Karpas-422 (cell line): ENCODE data around the gene LASP1NB. TPM values are rescaled to one million over a fixed set of nuclear protein-coding genes. Genes with fewer than 3 reads are reported as not detected.

Experiments used
- DNase-seq: peaks from one replicate; pipeline ENCODE4 v3.0.0-alpha.2; 2015
- H2AFZ ChIP-seq: fragments of 200-600 bp; sonication (generic); 2 replicates; pipeline ENCODE4 v1.6.1; 2014; ENCODE audit warnings: antibody characterized with exemption, low read length, mixed read lengths
- H3K27ac ChIP-seq: fragments of 200-600 bp; sonication (generic); 2 replicates; pipeline ENCODE4 v1.5.1; 2014; ENCODE audit warnings: mild to moderate bottlenecking, low read length, moderate library complexity
- H3K27me3 ChIP-seq: fragments of 200-600 bp; sonication (generic); 2 replicates; pipeline ENCODE4 v1.6.1; 2014; ENCODE audit warnings: low read length, mixed read lengths
- H3K36me3 ChIP-seq: fragments of 200-600 bp; sonication (generic); 2 replicates; pipeline ENCODE4 v1.6.1; 2014; ENCODE audit warnings: low read length, mixed read lengths; ENCODE audit not compliant: insufficient read depth
- H3K4me1 ChIP-seq: fragments of 200-600 bp; sonication (generic); 2 replicates; pipeline ENCODE4 v1.6.1; 2014; ENCODE audit warnings: mild to moderate bottlenecking, low read length, mixed read lengths
- H3K4me2 ChIP-seq: fragments of 200-600 bp; sonication (generic); 2 replicates; pipeline ENCODE4 v1.6.1; 2014; ENCODE audit warnings: low read length, low read depth, mild to moderate bottlenecking; ENCODE audit not compliant: poor library complexity, severe bottlenecking
- H3K4me3 ChIP-seq: fragments of 200-600 bp; sonication (generic); 2 replicates; pipeline ENCODE4 v1.5.1; 2014; ENCODE audit warnings: mild to moderate bottlenecking, antibody characterized with exemption, low read length, mixed read lengths
- H3K79me2 ChIP-seq: fragments of 200-600 bp; sonication (generic); 2 replicates; pipeline ENCODE4 v1.6.1; 2014; ENCODE audit warnings: mild to moderate bottlenecking, low read length, mixed read lengths
- H3K9ac ChIP-seq: fragments of 200-600 bp; sonication (generic); 2 replicates; pipeline ENCODE4 v1.6.0; 2014; ENCODE audit warnings: low read length
- H3K9me2 ChIP-seq: fragments of 200-600 bp; sonication (generic), shearing (Covaris generic); replicated peaks from 2 replicates; pipeline ENCODE4 v1.6.0; 2014; ENCODE audit warnings: mild to moderate bottlenecking, low read length, moderate library complexity; ENCODE audit not compliant: insufficient read depth
- H3K9me3 ChIP-seq: fragments of 300-700, 200-600 bp; sonication (generic); 2 replicates; pipeline ENCODE4 v1.6.1; 2014; ENCODE audit warnings: low read length, mixed read lengths
- H4K20me1 ChIP-seq: fragments of 200-600 bp; sonication (generic); 2 replicates; pipeline ENCODE4 v1.6.1; 2014; ENCODE audit warnings: mild to moderate bottlenecking, antibody characterized with exemption, low read length, low read depth; ENCODE audit not compliant: insufficient read depth
- small RNA-seq: library from RNA; depleted of rRNA; stranded (forward); fragments of <200 nt; gene quantifications from one replicate; pipeline ENCODE3, GENCODE V24; 2014
- total RNA-seq: library from RNA; depleted of rRNA; stranded (reverse); fragments of >200 nt; shearing (Covaris generic); gene quantifications from 2 replicates; pipeline ENCODE4 v1.2.3, GENCODE V29; 2014; ENCODE audit warnings: low replicate concordance; rRNA removed

The LASP1NB gene

GRCh38 chr17:38978180-38978579 lies 52.8 kb downstream of the LASP1NB start:
- Histone ChIP-seq H3K27me3 (no peaks in the 10 kb centered on the region), H3K36me3 (no peaks in the 10 kb centered on the region), H3K9ac (no peak overlapping the region), H2AFZ (no peak overlapping the region), H3K9me3 (no peaks in the 10 kb centered on the region), H3K4me2 (no peak overlapping the region), H3K79me2 (no peaks in the 10 kb centered on the region), H3K27ac (no peak overlapping the region), H4K20me1 (no peaks in the 10 kb centered on the region), H3K4me1 (no peaks in the 10 kb centered on the region), H3K4me3 (no peak overlapping the region), H3K9me2 (no peaks in the 10 kb centered on the region)
- no peak for DNase-seq

Small RNA genes within 50 kb of the gene (small RNA-seq; reads per million reads assigned to genes)
- gene MIR6779: not detected

Other genes with a start within 250 kb of the LASP1NB start
- gene MLLT6, start 220.3 kb upstream of the LASP1NB start, total RNA-seq: 72.4 and 119 TPM in 2 replicates
- gene CISD3, start 195.3 kb upstream of the LASP1NB start, total RNA-seq: 6.8 and 15.2 TPM in 2 replicates
- 0.15 and 0.58 TPM in 2 replicates for gene PCGF2, start 177.3 kb upstream of the LASP1NB start, total RNA-seq
- gene PSMB3, start 172.9 kb upstream of the LASP1NB start, total RNA-seq: 243 and 277 TPM in 2 replicates
- gene PIP4K2B, start 126.1 kb upstream of the LASP1NB start, total RNA-seq: 32.0 and 42.7 TPM in 2 replicates
- gene CWC25, start 100.3 kb upstream of the LASP1NB start, total RNA-seq: 11.8 and 12.7 TPM in 2 replicates
- 2,394 and 2,712 TPM in 2 replicates for gene RPL23, start 71.9 kb upstream of the LASP1NB start, total RNA-seq
- 59.3 and 85.0 TPM in 2 replicates for gene LASP1, start 55.6 kb upstream of the LASP1NB start, total RNA-seq
- not detected in 2 replicates for gene FBXO47, start 41.8 kb downstream of the LASP1NB start, total RNA-seq
- gene PLXDC1, start 226.0 kb downstream of the LASP1NB start, total RNA-seq: not detected in 2 replicates
- not detected in 2 replicates for gene ARL5C, start 240.5 kb downstream of the LASP1NB start, total RNA-seq